Activated naive CD8-positive, alpha-beta T cell (primary cell): ENCODE data around the gene CLIC3.
"Not testable (repeated sequence)": the region's sequence is repeated elsewhere in the genome, so short reads cannot be mapped to it uniquely, and the experiment has no call there.

ENCODE experiments used
- H3K27ac Mint-ChIP-seq: one replicate; pipeline ENCODE4 v1.8.0; 2021; ENCODE audit warnings: mixed read lengths
- H3K27me3 Mint-ChIP-seq: one replicate; pipeline ENCODE4 v1.8.0; 2021; ENCODE audit warnings: mixed read lengths
- H3K36me3 Mint-ChIP-seq: one replicate; pipeline ENCODE4 v1.8.0; 2021; ENCODE audit warnings: mixed read lengths
- H3K4me1 Mint-ChIP-seq: one replicate; pipeline ENCODE4 v1.8.0; 2021; ENCODE audit warnings: low read depth, mixed read lengths
- H3K4me3 Mint-ChIP-seq: one replicate; pipeline ENCODE4 v1.8.0; 2021; ENCODE audit warnings: mild to moderate bottlenecking, mixed read lengths
- H3K9me3 Mint-ChIP-seq: one replicate; pipeline ENCODE4 v1.8.0; 2021; ENCODE audit warnings: low read depth, mixed read lengths

Gene CLIC3

GRCh38 chr9:137014776-137015539 is 18.6 kb upstream of the CLIC3 start:
- H3K4me1 Mint-ChIP-seq: no peaks in the 10 kb centered on the region
- no peaks in the 10 kb centered on the region for H3K9me3 Mint-ChIP-seq
- H3K27me3 Mint-ChIP-seq: no peaks in the 10 kb centered on the region
- H3K27ac Mint-ChIP-seq: no peak overlapping the region
- no peaks in the 10 kb centered on the region for H3K36me3 Mint-ChIP-seq
- H3K4me3 Mint-ChIP-seq: no peak overlapping the region

- H3K9me3 Mint-ChIP-seq: no peaks in the 10 kb centered on the region
- H3K27me3 Mint-ChIP-seq: no peaks in the 10 kb centered on the region
- no peaks in the 10 kb centered on the region for H3K4me1 Mint-ChIP-seq
- H3K4me3 Mint-ChIP-seq: no peak overlapping the region
- H3K36me3 Mint-ChIP-seq: no peaks in the 10 kb centered on the region
- no peak overlapping the region for H3K27ac Mint-ChIP-seq
Observed at GRCh38 chr9:137014166-137014565, 17.8 kb upstream of the CLIC3 start.

- H3K27me3 Mint-ChIP-seq: no peaks in the 10 kb centered on the region
- H3K4me3 Mint-ChIP-seq: no peak overlapping the region
- H3K27ac Mint-ChIP-seq: no peak overlapping the region
- no peaks in the 10 kb centered on the region for H3K4me1 Mint-ChIP-seq
- H3K36me3 Mint-ChIP-seq: no peaks in the 10 kb centered on the region
- H3K9me3 Mint-ChIP-seq: no peaks in the 10 kb centered on the region
Observed at GRCh38 chr9:137013571-137013940, 17.2 kb upstream of the CLIC3 start.

GRCh38 chr9:137012694-137013570 is 16.6 kb upstream of the CLIC3 start:
- Mint-ChIP-seq H3K27me3 (no peaks in the 10 kb centered on the region), H3K4me1 (no peaks in the 10 kb centered on the region), H3K27ac (no peak overlapping the region), H3K9me3 (no peaks in the 10 kb centered on the region), H3K36me3 (no peaks in the 10 kb centered on the region), H3K4me3 (no peak overlapping the region)

GRCh38 chr9:137011907-137012675 is 15.7 kb upstream of the CLIC3 start:
- Mint-ChIP-seq H3K9me3 (no peaks in the 10 kb centered on the region), H3K4me3 (no peak overlapping the region), H3K4me1 (no peaks in the 10 kb centered on the region), H3K27me3 (no peaks in the 10 kb centered on the region), H3K36me3 (no peaks in the 10 kb centered on the region), H3K27ac (no peak overlapping the region)

- Mint-ChIP-seq H3K27ac (no peak overlapping the region), H3K27me3 (no peaks in the 10 kb centered on the region), H3K4me3 (no peak overlapping the region), H3K36me3 (no peaks in the 10 kb centered on the region), H3K9me3 (no peaks in the 10 kb centered on the region), H3K4me1 (peaks cover 2% of the 10 kb centered on the region)
Observed at GRCh38 chr9:137011156-137011555, 14.8 kb upstream of the CLIC3 start.

GRCh38 chr9:137009938-137010732 is 13.8 kb upstream of the CLIC3 start:
- Mint-ChIP-seq H3K36me3 (no peaks in the 10 kb centered on the region), H3K4me3 (no peak overlapping the region), H3K9me3 (no peaks in the 10 kb centered on the region), H3K27ac (no peak overlapping the region), H3K4me1 (peaks cover 4% of the 10 kb centered on the region), H3K27me3 (no peaks in the 10 kb centered on the region)

- Mint-ChIP-seq H3K9me3 (no peaks in the 10 kb centered on the region), H3K27me3 (no peaks in the 10 kb centered on the region), H3K36me3 (no peaks in the 10 kb centered on the region), H3K4me3 (no peak overlapping the region), H3K4me1 (peaks cover 6% of the 10 kb centered on the region), H3K27ac (no peak overlapping the region)
Observed at GRCh38 chr9:137009217-137009616, 12.8 kb upstream of the CLIC3 start.

- no peak overlapping the region for H3K4me3 Mint-ChIP-seq
- peaks cover 6% of the 10 kb centered on the region for H3K4me1 Mint-ChIP-seq
- H3K36me3 Mint-ChIP-seq: no peaks in the 10 kb centered on the region
- H3K27ac Mint-ChIP-seq: no peak overlapping the region
- no peaks in the 10 kb centered on the region for H3K9me3 Mint-ChIP-seq
- H3K27me3 Mint-ChIP-seq: no peaks in the 10 kb centered on the region
Observed at GRCh38 chr9:137008312-137008711, 11.9 kb upstream of the CLIC3 start.

- no peaks in the 10 kb centered on the region for H3K9me3 Mint-ChIP-seq
- no peaks in the 10 kb centered on the region for H3K36me3 Mint-ChIP-seq
- H3K4me3 Mint-ChIP-seq: no peak overlapping the region
- H3K4me1 Mint-ChIP-seq: peaks cover 6% of the 10 kb centered on the region
- H3K27ac Mint-ChIP-seq: no peak overlapping the region
- H3K27me3 Mint-ChIP-seq: no peaks in the 10 kb centered on the region
Observed at GRCh38 chr9:137007816-137008270, 11.5 kb upstream of the CLIC3 start.

GRCh38 chr9:137007108-137007815 is 10.9 kb upstream of the CLIC3 start:
- Mint-ChIP-seq H3K9me3 (no peaks in the 10 kb centered on the region), H3K27me3 (no peaks in the 10 kb centered on the region), H3K27ac (no peak overlapping the region), H3K4me3 (no peak overlapping the region), H3K4me1 (peaks cover 6% of the 10 kb centered on the region), H3K36me3 (no peaks in the 10 kb centered on the region)

- Mint-ChIP-seq H3K27me3 (no peaks in the 10 kb centered on the region), H3K4me1 (peaks cover 6% of the 10 kb centered on the region), H3K36me3 (no peaks in the 10 kb centered on the region), H3K9me3 (no peaks in the 10 kb centered on the region), H3K4me3 (no peak overlapping the region), H3K27ac (no peak overlapping the region)
Observed at GRCh38 chr9:137006116-137007003, 10.0 kb upstream of the CLIC3 start.

GRCh38 chr9:137004285-137004684 is 7.9 kb upstream of the CLIC3 start:
- H3K4me1 Mint-ChIP-seq: peaks cover 14% of the 10 kb centered on the region
- H3K36me3 Mint-ChIP-seq, H3K9me3 Mint-ChIP-seq, H3K27ac Mint-ChIP-seq, H3K27me3 Mint-ChIP-seq, H3K4me3 Mint-ChIP-seq: not testable (repeated sequence)
